H1 (cell line): ENCODE data around the gene PTX4.

ENCODE experiments used
- BRCA1 ChIP-seq: IDR thresholded peaks from 2 replicates; pipeline ENCODE4 v1.6.1; 2012; ENCODE audit warnings: low read depth, low read length, improper control_type of control experiment
- CEBPB ChIP-seq: IDR thresholded peaks from 2 replicates; pipeline ENCODE4 v1.6.1; 2012; ENCODE audit warnings: low read depth, low read length
- CREB1 ChIP-seq: IDR thresholded peaks from 2 replicates; pipeline ENCODE4 v1.6.1; 2012; ENCODE audit warnings: inconsistent platforms
- EGR1 ChIP-seq: IDR thresholded peaks from 2 replicates; pipeline ENCODE4 v1.6.1; 2011; ENCODE audit warnings: low read depth, low read length, borderline replicate concordance
- EZH2 ChIP-seq: fragments of 200-600 bp; sonication (generic); IDR thresholded peaks from 2 replicates; pipeline ENCODE4 v1.7.1; 2012; ENCODE audit warnings: low read depth, mild to moderate bottlenecking, moderate library complexity, low read length, inconsistent platforms; ENCODE audit not compliant: severe bottlenecking
- KDM5A ChIP-seq: fragments of 200-600 bp; IDR thresholded peaks from 2 replicates; pipeline ENCODE4 v1.7.1; 2012; ENCODE audit warnings: mild to moderate bottlenecking, low read length, inconsistent platforms, mixed read lengths
- ZNF274 ChIP-seq: IDR thresholded peaks from 2 replicates; pipeline ENCODE4 v1.7.0; 2012; ENCODE audit warnings: low read length, borderline replicate concordance; ENCODE audit errors: extremely low read depth
- TF ChIP-seq, protein P1 (sequence below): IDR thresholded peaks from 2 replicates; pipeline ENCODE4 v1.6.1; 2011; ENCODE audit warnings: low read length, improper control_type of control experiment
- TF ChIP-seq, protein P2 (sequence below), 3 experiments: IDR thresholded peaks; 1 replicate in 2 of 3; 2 replicates in 1 of 3; pipeline versions ENCODE4 v1.5.1 to v1.6.1; 2011; ENCODE audit warnings: low read length in 3 of 3, mild to moderate bottlenecking in 3 of 3, inconsistent platforms in 2 of 3, low read depth in 1 of 3, moderate library complexity in 1 of 3; ENCODE audit not compliant: insufficient read depth in 1 of 3; ENCODE audit errors: control extremely low read depth in 1 of 3
- TF ChIP-seq, protein P3 (sequence below): IDR thresholded peaks from 2 replicates; pipeline ENCODE4 v1.6.1; 2012; ENCODE audit warnings: low read length, inconsistent platforms
- TF ChIP-seq, protein P4 (sequence below): IDR thresholded peaks from 2 replicates; pipeline ENCODE4 v1.6.1; 2012; ENCODE audit warnings: inconsistent platforms

DNA sequence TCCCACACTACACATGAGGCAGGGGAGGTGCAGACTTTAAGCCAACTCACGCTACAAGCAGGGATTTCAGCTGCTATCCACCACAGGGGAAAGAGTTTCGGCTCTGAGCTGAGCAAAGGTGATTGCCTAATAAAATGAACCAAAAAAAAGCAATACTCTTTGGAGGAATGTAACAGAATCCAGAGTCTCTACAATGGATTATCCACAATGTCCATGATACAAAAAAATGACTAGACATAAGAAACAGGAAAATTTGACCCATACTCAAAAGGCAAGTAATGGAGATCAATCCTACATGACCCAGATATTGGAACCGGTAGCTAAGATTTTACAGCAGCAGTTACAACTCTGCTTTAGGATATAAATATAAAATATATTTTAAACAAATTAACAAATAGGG, 25.8 kb upstream of the PTX4 start:
- TF ChIP-seq ZNF274: no peak
- TF ChIP-seq, protein P1, sequence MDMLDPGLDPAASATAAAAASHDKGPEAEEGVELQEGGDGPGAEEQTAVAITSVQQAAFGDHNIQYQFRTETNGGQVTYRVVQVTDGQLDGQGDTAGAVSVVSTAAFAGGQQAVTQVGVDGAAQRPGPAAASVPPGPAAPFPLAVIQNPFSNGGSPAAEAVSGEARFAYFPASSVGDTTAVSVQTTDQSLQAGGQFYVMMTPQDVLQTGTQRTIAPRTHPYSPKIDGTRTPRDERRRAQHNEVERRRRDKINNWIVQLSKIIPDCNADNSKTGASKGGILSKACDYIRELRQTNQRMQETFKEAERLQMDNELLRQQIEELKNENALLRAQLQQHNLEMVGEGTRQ: no peak
- TF ChIP-seq, protein P2, sequence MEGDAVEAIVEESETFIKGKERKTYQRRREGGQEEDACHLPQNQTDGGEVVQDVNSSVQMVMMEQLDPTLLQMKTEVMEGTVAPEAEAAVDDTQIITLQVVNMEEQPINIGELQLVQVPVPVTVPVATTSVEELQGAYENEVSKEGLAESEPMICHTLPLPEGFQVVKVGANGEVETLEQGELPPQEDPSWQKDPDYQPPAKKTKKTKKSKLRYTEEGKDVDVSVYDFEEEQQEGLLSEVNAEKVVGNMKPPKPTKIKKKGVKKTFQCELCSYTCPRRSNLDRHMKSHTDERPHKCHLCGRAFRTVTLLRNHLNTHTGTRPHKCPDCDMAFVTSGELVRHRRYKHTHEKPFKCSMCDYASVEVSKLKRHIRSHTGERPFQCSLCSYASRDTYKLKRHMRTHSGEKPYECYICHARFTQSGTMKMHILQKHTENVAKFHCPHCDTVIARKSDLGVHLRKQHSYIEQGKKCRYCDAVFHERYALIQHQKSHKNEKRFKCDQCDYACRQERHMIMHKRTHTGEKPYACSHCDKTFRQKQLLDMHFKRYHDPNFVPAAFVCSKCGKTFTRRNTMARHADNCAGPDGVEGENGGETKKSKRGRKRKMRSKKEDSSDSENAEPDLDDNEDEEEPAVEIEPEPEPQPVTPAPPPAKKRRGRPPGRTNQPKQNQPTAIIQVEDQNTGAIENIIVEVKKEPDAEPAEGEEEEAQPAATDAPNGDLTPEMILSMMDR (IDR thresholded peaks at IDR 0.05; ENCODE audit: control extremely low read depth in 1 of 3, insufficient read depth in 1 of 3, low read depth in 1 of 3, low read length in 3 of 3): no peak
- no peak for TF ChIP-seq EGR1
- no peak for TF ChIP-seq CEBPB
- no peak for TF ChIP-seq BRCA1
- TF ChIP-seq EZH2: no peak
- TF ChIP-seq, protein P3, sequence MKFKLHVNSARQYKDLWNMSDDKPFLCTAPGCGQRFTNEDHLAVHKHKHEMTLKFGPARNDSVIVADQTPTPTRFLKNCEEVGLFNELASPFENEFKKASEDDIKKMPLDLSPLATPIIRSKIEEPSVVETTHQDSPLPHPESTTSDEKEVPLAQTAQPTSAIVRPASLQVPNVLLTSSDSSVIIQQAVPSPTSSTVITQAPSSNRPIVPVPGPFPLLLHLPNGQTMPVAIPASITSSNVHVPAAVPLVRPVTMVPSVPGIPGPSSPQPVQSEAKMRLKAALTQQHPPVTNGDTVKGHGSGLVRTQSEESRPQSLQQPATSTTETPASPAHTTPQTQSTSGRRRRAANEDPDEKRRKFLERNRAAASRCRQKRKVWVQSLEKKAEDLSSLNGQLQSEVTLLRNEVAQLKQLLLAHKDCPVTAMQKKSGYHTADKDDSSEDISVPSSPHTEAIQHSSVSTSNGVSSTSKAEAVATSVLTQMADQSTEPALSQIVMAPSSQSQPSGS: no peak
- TF ChIP-seq CREB1: no peak
- TF ChIP-seq, protein P4, sequence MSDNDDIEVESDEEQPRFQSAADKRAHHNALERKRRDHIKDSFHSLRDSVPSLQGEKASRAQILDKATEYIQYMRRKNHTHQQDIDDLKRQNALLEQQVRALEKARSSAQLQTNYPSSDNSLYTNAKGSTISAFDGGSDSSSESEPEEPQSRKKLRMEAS: no peak
- no peak for TF ChIP-seq KDM5A
